ENCODE data around the gene SIL1.

The SIL1 gene

GRCh38 chr5:139133282-139133681 is 64.9 kb downstream of the SIL1 start:
- Histone ChIP-seq H3K4me2 (ENCODE audit: low read length, poor library complexity, severe bottlenecking) (no peak overlapping the region), H3K9me3 (ENCODE audit: control insufficient read depth, low read length) (no peaks in the 10 kb centered on the region), H2BK15ac (ENCODE audit: low read depth, poor library complexity, severe bottlenecking) (no peak overlapping the region), H4K91ac (ENCODE audit: low read length) (no peak overlapping the region), H3K9ac (ENCODE audit: low read length) (no peak overlapping the region), H2BK12ac (ENCODE audit: low read length in 2 of 2) (no peak overlapping the region), H2AK5ac (ENCODE audit: low read length, severe bottlenecking) (no peak overlapping the region), H3K4me3 (ENCODE audit: insufficient read depth in 1 of 2, low read depth in 1 of 2, low read length in 2 of 2) (no peak overlapping the region), H2BK5ac (ENCODE audit: low read depth, low read length, poor library complexity, severe bottlenecking) (no peak overlapping the region), H3K79me1 (replicated peaks; ENCODE audit: low read length, poor library complexity, severe bottlenecking) (peaks cover 29% of the 10 kb centered on the region), H3K36me3 (ENCODE audit: control insufficient read depth in 1 of 2, insufficient read depth in 2 of 2, low read depth in 1 of 2, low read length in 2 of 2) (no peaks in the 10 kb centered on the region), H2AFZ (ENCODE audit: low read depth, low read length) (no peak overlapping the region), H2BK120ac (ENCODE audit: low read depth, low read length) (no peak overlapping the region), H3K27me3 (ENCODE audit: control insufficient read depth in 1 of 2, insufficient read depth in 1 of 2, low read length in 2 of 2) (no peaks in the 10 kb centered on the region), H3K18ac (ENCODE audit: low read depth in 1 of 2, low read length in 2 of 2) (no peak overlapping the region), H3K14ac (ENCODE audit: low read length in 2 of 2) (no peak overlapping the region), H3K4me1 (ENCODE audit: control insufficient read depth, insufficient read depth, low read depth, low read length) (peaks cover 11% of the 10 kb centered on the region), H3K27ac (ENCODE audit: low read length, poor library complexity, severe bottlenecking) (no peak overlapping the region), H3K4ac (ENCODE audit: low read depth in 1 of 2, low read length in 2 of 2) (no peak overlapping the region), H4K8ac (ENCODE audit: low read length) (no peak overlapping the region), H3K23ac (ENCODE audit: low read length in 2 of 2) (no peak overlapping the region)
- 48% methylated on average over 2 of the region's 2 CpGs for WGBS
- DNase-seq: no peak

DNA sequence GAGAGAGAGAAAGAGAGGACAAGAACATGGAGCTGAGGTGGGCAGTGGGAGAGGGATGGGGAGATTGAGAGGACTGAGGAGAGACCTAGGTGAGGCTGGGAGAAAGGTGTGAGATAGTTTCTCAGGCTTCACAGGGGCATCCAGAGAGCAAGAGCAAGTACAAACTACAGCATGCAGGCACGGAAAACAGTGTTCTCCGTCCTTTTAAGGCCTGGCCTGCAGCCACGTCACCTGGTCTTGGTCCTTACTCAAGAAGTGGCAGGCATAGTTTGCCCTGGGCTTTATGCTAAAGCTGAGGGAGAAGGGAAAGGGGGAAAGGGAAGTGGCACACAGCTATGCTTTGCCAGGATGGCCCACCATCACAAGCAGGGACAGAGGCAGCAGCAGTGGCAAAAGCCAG is 65.7 kb downstream of the SIL1 start:
- H3K79me1 ChIP-seq (replicated peaks; ENCODE audit: low read length, poor library complexity, severe bottlenecking): peaks cover 28% of the 10 kb centered on the region
- no peak overlapping the region for H3K27ac ChIP-seq (ENCODE audit: low read length, poor library complexity, severe bottlenecking)
- no peak overlapping the region for H3K14ac ChIP-seq (ENCODE audit: low read length in 2 of 2)
- DNase-seq: no peak
- H3K27me3 ChIP-seq (ENCODE audit: control insufficient read depth in 1 of 2, insufficient read depth in 1 of 2, low read length in 2 of 2): no peaks in the 10 kb centered on the region
- WGBS: 96% methylated on average over 3 of the region's 3 CpGs
- peak overlapping the region in 1 of 2 experiments; percentile 5 for H2BK12ac ChIP-seq (ENCODE audit: low read length in 2 of 2)
- H2BK5ac ChIP-seq (ENCODE audit: low read depth, low read length, poor library complexity, severe bottlenecking): no peak overlapping the region
- no peak overlapping the region for H3K23ac ChIP-seq (ENCODE audit: low read length in 2 of 2)
- no peak overlapping the region for H2AK5ac ChIP-seq (ENCODE audit: low read length, severe bottlenecking)
- H2AFZ ChIP-seq (ENCODE audit: low read depth, low read length): no peak overlapping the region
- peak overlapping the region in 1 of 2 experiments; percentile 18 for H3K18ac ChIP-seq (ENCODE audit: low read depth in 1 of 2, low read length in 2 of 2)
- no peaks in the 10 kb centered on the region for H3K9me3 ChIP-seq (ENCODE audit: control insufficient read depth, low read length)
- no peak overlapping the region for H3K4me3 ChIP-seq (ENCODE audit: insufficient read depth in 1 of 2, low read depth in 1 of 2, low read length in 2 of 2)
- H4K8ac ChIP-seq (ENCODE audit: low read length): no peak overlapping the region
- no peak overlapping the region for H3K4ac ChIP-seq (ENCODE audit: low read depth in 1 of 2, low read length in 2 of 2)
- peaks cover 8% of the 10 kb centered on the region for H3K4me1 ChIP-seq (ENCODE audit: control insufficient read depth, insufficient read depth, low read depth, low read length)
- no peak overlapping the region for H2BK15ac ChIP-seq (ENCODE audit: low read depth, poor library complexity, severe bottlenecking)
- peaks cover under 1 to 3% of the 10 kb centered on the region in 2 experiments for H3K36me3 ChIP-seq (ENCODE audit: control insufficient read depth in 1 of 2, insufficient read depth in 2 of 2, low read depth in 1 of 2, low read length in 2 of 2)
- H2BK120ac ChIP-seq (ENCODE audit: low read depth, low read length): no peak overlapping the region
- H4K91ac ChIP-seq (ENCODE audit: low read length): no peak overlapping the region
- H3K9ac ChIP-seq (ENCODE audit: low read length): no peak overlapping the region
- H3K4me2 ChIP-seq (ENCODE audit: low read length, poor library complexity, severe bottlenecking): no peak overlapping the region

- H3K23ac ChIP-seq (ENCODE audit: low read length in 2 of 2): no peak overlapping the region
Measured at GRCh38 chr5:139131921-139132432, 66.2 kb downstream of the SIL1 start.

GRCh38 chr5:139131465-139131864 is 66.7 kb downstream of the SIL1 start:
- Histone ChIP-seq H3K9me3 (ENCODE audit: control insufficient read depth, low read length) (no peaks in the 10 kb centered on the region), H2AK5ac (ENCODE audit: low read length, severe bottlenecking) (no peak overlapping the region), H3K27ac (ENCODE audit: low read length, poor library complexity, severe bottlenecking) (no peak overlapping the region), H3K9ac (ENCODE audit: low read length) (peak overlapping the region; percentile 53), H4K8ac (ENCODE audit: low read length) (peak overlapping the region; percentile 59), H3K23ac (ENCODE audit: low read length in 2 of 2) (no peak overlapping the region), H3K14ac (ENCODE audit: low read length in 2 of 2) (peak overlapping the region in 1 of 2 experiments; percentile 86), H3K4me2 (ENCODE audit: low read length, poor library complexity, severe bottlenecking) (no peak overlapping the region), H3K4ac (ENCODE audit: low read depth in 1 of 2, low read length in 2 of 2) (peak overlapping the region in 1 of 2 experiments; percentile 32), H3K36me3 (ENCODE audit: control insufficient read depth in 1 of 2, insufficient read depth in 2 of 2, low read depth in 1 of 2, low read length in 2 of 2) (peaks cover 10 to 11% of the 10 kb centered on the region in 2 experiments), H2BK120ac (ENCODE audit: low read depth, low read length) (no peak overlapping the region), H2BK12ac (ENCODE audit: low read length in 2 of 2) (peak overlapping the region in 1 of 2 experiments; percentile 72), H2AFZ (ENCODE audit: low read depth, low read length) (peak overlapping the region; percentile 7), H3K4me1 (ENCODE audit: control insufficient read depth, insufficient read depth, low read depth, low read length) (peaks cover 8% of the 10 kb centered on the region), H3K18ac (ENCODE audit: low read depth in 1 of 2, low read length in 2 of 2) (peak overlapping the region in 1 of 2 experiments; percentile 75), H3K27me3 (ENCODE audit: control insufficient read depth in 1 of 2, insufficient read depth in 1 of 2, low read length in 2 of 2) (no peaks in the 10 kb centered on the region), H2BK5ac (ENCODE audit: low read depth, low read length, poor library complexity, severe bottlenecking) (no peak overlapping the region), H3K79me1 (replicated peaks; ENCODE audit: low read length, poor library complexity, severe bottlenecking) (peaks cover 26% of the 10 kb centered on the region), H4K91ac (ENCODE audit: low read length) (no peak overlapping the region), H3K4me3 (ENCODE audit: insufficient read depth in 1 of 2, low read depth in 1 of 2, low read length in 2 of 2) (peak overlapping the region in 1 of 2 experiments; percentile 66), H2BK15ac (ENCODE audit: low read depth, poor library complexity, severe bottlenecking) (peak overlapping the region; percentile 20)
- DNase-seq: peak; percentile 54
- 70% methylated on average over 4 of the region's 6 CpGs for WGBS

More at GRCh38 chr5:139131921-139132432, 66.2 kb downstream of the SIL1 start:
- peaks cover 8% of the 10 kb centered on the region for H3K4me1 ChIP-seq (ENCODE audit: control insufficient read depth, insufficient read depth, low read depth, low read length)
- no peak overlapping the region for H4K91ac ChIP-seq (ENCODE audit: low read length)
- DNase-seq: peak; percentile 25
- H3K9me3 ChIP-seq (ENCODE audit: control insufficient read depth, low read length): no peaks in the 10 kb centered on the region
- H3K36me3 ChIP-seq (ENCODE audit: control insufficient read depth in 1 of 2, insufficient read depth in 2 of 2, low read depth in 1 of 2, low read length in 2 of 2): peaks cover 5 to 6% of the 10 kb centered on the region in 2 experiments
- no peak overlapping the region for H2BK120ac ChIP-seq (ENCODE audit: low read depth, low read length)
- peak overlapping the region; percentile 53 for H3K9ac ChIP-seq (ENCODE audit: low read length)
- H2BK12ac ChIP-seq (ENCODE audit: low read length in 2 of 2): no peak overlapping the region
- H2BK15ac ChIP-seq (ENCODE audit: low read depth, poor library complexity, severe bottlenecking): no peak overlapping the region
- no peak overlapping the region for H3K14ac ChIP-seq (ENCODE audit: low read length in 2 of 2)
- H4K8ac ChIP-seq (ENCODE audit: low read length): no peak overlapping the region
- peak overlapping the region in 1 of 2 experiments; percentile 66 for H3K4me3 ChIP-seq (ENCODE audit: insufficient read depth in 1 of 2, low read depth in 1 of 2, low read length in 2 of 2)
- no peak overlapping the region for H2AFZ ChIP-seq (ENCODE audit: low read depth, low read length)
- no peak overlapping the region for H2AK5ac ChIP-seq (ENCODE audit: low read length, severe bottlenecking)
- H3K79me1 ChIP-seq (replicated peaks; ENCODE audit: low read length, poor library complexity, severe bottlenecking): peaks cover 30% of the 10 kb centered on the region
- 67% methylated on average over 1 of the region's 2 CpGs for WGBS
- H3K4ac ChIP-seq (ENCODE audit: low read depth in 1 of 2, low read length in 2 of 2): no peak overlapping the region
- H3K4me2 ChIP-seq (ENCODE audit: low read length, poor library complexity, severe bottlenecking): no peak overlapping the region
- no peaks in the 10 kb centered on the region for H3K27me3 ChIP-seq (ENCODE audit: control insufficient read depth in 1 of 2, insufficient read depth in 1 of 2, low read length in 2 of 2)
- H2BK5ac ChIP-seq (ENCODE audit: low read depth, low read length, poor library complexity, severe bottlenecking): no peak overlapping the region
- no peak overlapping the region for H3K27ac ChIP-seq (ENCODE audit: low read length, poor library complexity, severe bottlenecking)
- peak overlapping the region in 1 of 2 experiments; percentile 75 for H3K18ac ChIP-seq (ENCODE audit: low read depth in 1 of 2, low read length in 2 of 2)

Measured in mesenchymal stem cell (in vitro differentiated cells and primary cell).